Lower lobe of right lung (tissue), 2 donors: ENCODE results near the gene PDZD8. TPM values are rescaled to one million over a fixed set of nuclear protein-coding genes. Genes with fewer than 3 reads are reported as not detected.

ENCODE experiments used
- ATAC-seq, 2 donors: fragments of 200-7000 bp; cut with Tn5 transposase; one replicate each; pipeline ENCODE4 v1.9.1; 2020 to 2022; ENCODE audit warnings: mild to moderate bottlenecking in 2 of 2, moderate library complexity in 2 of 2
- DNase-seq: peaks from one replicate; pipeline ENCODE4 v3.0.0-alpha.2; 2020
- H3K27ac ChIP-seq: fragments of 200-600 bp; one replicate; pipeline ENCODE4 v1.8.0; 2022
- H3K27me3 ChIP-seq: fragments of 200-600 bp; one replicate; pipeline ENCODE4 v1.8.0; 2022; ENCODE audit warnings: low read depth
- H3K36me3 ChIP-seq: fragments of 200-600 bp; one replicate; pipeline ENCODE4 v1.8.0; 2022; ENCODE audit warnings: mild to moderate bottlenecking
- H3K4me1 ChIP-seq: fragments of 200-600 bp; one replicate; pipeline ENCODE4 v1.8.0; 2022
- H3K4me3 ChIP-seq: fragments of 200-600 bp; one replicate; pipeline ENCODE4 v1.8.0; 2022; ENCODE audit warnings: mild to moderate bottlenecking
- H3K9me3 ChIP-seq: fragments of 200-600 bp; one replicate; pipeline ENCODE4 v1.8.0; 2022
- intact Hi-C: fragments of 100-400 bp; cut with DNase I; formaldehyde crosslinking; loops from one replicate; pipeline ENCODE4 v1.11.0; 2022
- total RNA-seq: library from RNA; stranded (reverse); fragmentation: NEBNext Ultra II Directional; extraction: Animal tissue kit (Norgen Biotek cat#: 25700); gene quantifications from one replicate; pipeline ENCODE4 v1.2.1, GENCODE V29; 2021
- TF ChIP-seq, protein P1 (sequence below): fragments of 200-600 bp; IDR thresholded peaks from one replicate; pipeline ENCODE4 v1.8.0; 2022; ENCODE audit warnings: antibody characterized with exemption, mild to moderate bottlenecking
- donor health status: DM: no; HTN: yes; CAD: no; lungs with severe emphysema.

PDZD8 gene
- total RNA-seq, 1 donor from 2014 or later, result 29.4 TPM

DNA sequence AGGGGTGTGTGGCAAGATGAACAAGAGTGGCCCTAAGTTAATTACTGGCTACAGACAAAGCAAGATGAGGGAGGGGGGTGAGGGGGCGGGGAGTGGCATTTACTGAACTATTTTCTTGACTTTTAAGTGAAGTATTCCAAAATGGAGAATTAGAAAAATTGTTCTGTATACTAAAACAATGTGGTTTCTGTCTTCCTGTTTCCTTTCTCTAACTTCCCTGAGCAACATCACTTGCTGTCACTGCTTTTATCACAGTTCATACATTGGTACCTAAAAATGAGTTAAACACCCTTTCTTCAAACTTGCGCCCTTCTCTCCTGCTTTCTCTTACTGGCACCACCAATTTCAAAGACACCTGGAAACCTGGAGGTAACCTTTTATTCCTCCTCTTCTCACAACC, 21.6 kb downstream of the PDZD8 start:
- Histone ChIP-seq H3K4me1 (peaks cover 15% of the 10 kb centered on the region), H3K4me3 (no peak overlapping the region), H3K27ac (no peak overlapping the region), H3K27me3 (no peaks in the 10 kb centered on the region), H3K36me3 (no peaks in the 10 kb centered on the region), H3K9me3 (no peaks in the 10 kb centered on the region)
- ATAC-seq (no peak), DNase-seq (no peak)
- TF ChIP-seq, protein P1, sequence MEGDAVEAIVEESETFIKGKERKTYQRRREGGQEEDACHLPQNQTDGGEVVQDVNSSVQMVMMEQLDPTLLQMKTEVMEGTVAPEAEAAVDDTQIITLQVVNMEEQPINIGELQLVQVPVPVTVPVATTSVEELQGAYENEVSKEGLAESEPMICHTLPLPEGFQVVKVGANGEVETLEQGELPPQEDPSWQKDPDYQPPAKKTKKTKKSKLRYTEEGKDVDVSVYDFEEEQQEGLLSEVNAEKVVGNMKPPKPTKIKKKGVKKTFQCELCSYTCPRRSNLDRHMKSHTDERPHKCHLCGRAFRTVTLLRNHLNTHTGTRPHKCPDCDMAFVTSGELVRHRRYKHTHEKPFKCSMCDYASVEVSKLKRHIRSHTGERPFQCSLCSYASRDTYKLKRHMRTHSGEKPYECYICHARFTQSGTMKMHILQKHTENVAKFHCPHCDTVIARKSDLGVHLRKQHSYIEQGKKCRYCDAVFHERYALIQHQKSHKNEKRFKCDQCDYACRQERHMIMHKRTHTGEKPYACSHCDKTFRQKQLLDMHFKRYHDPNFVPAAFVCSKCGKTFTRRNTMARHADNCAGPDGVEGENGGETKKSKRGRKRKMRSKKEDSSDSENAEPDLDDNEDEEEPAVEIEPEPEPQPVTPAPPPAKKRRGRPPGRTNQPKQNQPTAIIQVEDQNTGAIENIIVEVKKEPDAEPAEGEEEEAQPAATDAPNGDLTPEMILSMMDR, result no peak
- intact Hi-C loops, result no loop called here

DNA sequence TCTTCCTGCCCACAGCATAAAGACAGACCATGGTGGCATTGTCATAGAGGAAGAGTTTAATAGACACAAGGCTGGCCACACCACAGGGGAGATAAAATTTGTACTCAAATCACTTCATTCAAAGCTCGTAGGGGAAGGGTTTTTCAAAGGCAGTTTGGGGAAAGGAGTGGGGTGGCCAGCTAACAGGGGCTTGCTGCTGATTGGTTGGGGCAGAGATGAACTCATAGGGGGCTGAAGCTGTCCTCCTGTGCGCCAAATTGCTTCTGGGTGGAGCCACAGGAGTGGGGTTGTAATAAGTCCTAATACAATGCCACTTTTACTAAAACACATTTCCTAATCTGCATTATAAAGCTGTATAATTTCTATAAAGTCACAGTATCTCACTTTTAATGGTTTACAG, 22.5 kb downstream of the PDZD8 start:
- no peak overlapping the region for H3K27ac ChIP-seq
- no peaks in the 10 kb centered on the region for H3K27me3 ChIP-seq
- intact Hi-C loops, result no loop called here
- peaks cover 24% of the 10 kb centered on the region for H3K4me1 ChIP-seq
- DNase-seq (no peak), ATAC-seq (no peak)
- no peaks in the 10 kb centered on the region for H3K9me3 ChIP-seq
- no peaks in the 10 kb centered on the region for H3K36me3 ChIP-seq
- H3K4me3 ChIP-seq, result no peak overlapping the region
- TF ChIP-seq, protein P1, result no peak

DNA sequence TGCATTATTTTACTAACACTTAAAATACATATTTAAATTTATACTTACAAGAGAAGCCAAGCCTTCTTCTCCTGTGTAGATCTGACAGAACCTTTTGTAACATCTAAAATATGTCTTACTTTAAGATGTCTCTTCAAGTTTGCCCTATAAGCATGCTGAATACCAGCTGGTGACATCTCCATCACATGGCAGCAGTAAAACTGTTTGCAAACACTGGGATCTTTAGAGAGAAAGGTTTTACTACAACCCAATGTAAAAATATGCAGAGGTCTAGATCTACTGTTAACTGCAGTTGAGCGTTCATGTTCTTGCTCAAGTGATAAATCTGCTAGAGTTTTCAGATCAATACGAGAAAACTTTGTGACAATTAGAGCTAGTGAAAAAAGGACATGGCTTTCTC, 23.2 kb downstream of the PDZD8 start:
- Histone ChIP-seq H3K4me3 (no peak overlapping the region), H3K27ac (no peak overlapping the region), H3K4me1 (peaks cover 24% of the 10 kb centered on the region), H3K9me3 (no peaks in the 10 kb centered on the region), H3K27me3 (no peaks in the 10 kb centered on the region), H3K36me3 (no peaks in the 10 kb centered on the region)
- intact Hi-C loops, result no loop called here
- no peak for DNase-seq
- TF ChIP-seq, protein P1, result no peak
- no peak for ATAC-seq

DNA sequence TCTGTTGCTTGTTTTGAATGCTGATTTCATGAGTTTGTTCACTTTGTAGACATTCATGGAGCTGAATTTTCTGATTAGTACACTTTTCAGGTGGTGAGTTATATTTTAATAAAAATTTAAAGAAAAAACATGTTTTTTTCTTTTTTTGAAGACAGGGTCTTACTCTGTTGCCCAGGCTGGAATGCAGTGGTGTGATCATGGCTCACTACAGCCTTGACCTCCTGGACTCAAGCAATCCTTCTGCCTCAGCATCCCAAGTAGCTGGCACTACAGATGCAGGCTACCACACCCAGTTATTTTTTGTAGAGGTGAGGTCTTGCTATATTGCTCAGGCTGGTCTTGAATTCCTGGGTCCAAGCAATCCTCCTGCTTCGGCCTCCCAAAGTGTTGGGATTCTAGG, 23.7 kb downstream of the PDZD8 start:
- TF ChIP-seq, protein P1, result no peak
- intact Hi-C loops, result no loop called here

DNA sequence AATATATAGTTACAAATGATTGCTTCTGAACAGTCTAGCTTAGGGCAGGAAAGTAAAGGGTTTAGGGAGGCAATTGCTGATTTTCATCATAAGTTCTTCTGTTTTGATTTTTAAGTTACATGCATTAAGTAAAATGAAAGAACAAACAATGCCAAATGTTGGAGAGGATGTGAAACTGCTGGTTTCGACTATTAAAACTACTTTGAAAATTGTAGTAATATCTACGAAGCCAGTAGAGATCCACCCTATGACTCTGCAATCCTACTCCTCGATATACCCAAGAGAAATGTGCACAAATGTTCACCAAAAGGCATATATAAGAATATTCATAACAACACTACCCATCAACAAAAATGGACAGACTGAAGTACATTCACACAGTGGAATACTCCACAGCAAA, 24.3 kb downstream of the PDZD8 start:
- Histone ChIP-seq H3K9me3 (no peaks in the 10 kb centered on the region), H3K27me3 (no peaks in the 10 kb centered on the region), H3K4me1 (peaks cover 24% of the 10 kb centered on the region), H3K27ac (no peak overlapping the region), H3K36me3 (no peaks in the 10 kb centered on the region), H3K4me3 (no peak overlapping the region)
- ATAC-seq (no peak), DNase-seq (no peak)
- TF ChIP-seq, protein P1, result no peak
- intact Hi-C loops, result no loop called here

More for the DNA sequence above, 23.7 kb downstream of the PDZD8 start:
- H3K27me3 ChIP-seq, result no peaks in the 10 kb centered on the region
- no peak overlapping the region for H3K4me3 ChIP-seq
- H3K36me3 ChIP-seq, result no peaks in the 10 kb centered on the region
- no peak for ATAC-seq
- DNase-seq, result no peak
- H3K27ac ChIP-seq, result no peak overlapping the region
- H3K9me3 ChIP-seq, result no peaks in the 10 kb centered on the region
- peaks cover 24% of the 10 kb centered on the region for H3K4me1 ChIP-seq

DNA sequence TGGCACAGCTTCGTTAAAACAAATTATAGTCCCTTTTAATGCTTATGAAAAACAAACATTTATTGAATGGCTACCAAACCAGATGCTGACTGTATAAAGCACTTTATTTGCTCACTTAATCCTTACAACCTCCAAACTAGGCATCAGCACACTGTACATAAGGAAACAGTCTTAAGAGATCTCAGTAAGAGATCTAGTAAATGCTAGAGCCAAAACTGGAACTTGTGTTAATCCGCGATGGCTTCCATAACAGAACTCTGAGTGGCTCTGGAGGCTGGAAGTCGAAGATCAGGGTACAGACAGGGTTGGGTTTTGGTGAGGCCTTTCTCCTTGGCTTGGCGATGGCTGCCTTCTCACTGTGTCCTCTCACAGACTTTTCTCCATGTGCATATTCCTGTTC, 27.0 kb downstream of the PDZD8 start:
- intact Hi-C loops, result no loop called here
- Histone ChIP-seq H3K9me3 (no peaks in the 10 kb centered on the region), H3K27ac (no peak overlapping the region), H3K36me3 (no peaks in the 10 kb centered on the region), H3K4me1 (peaks cover 25% of the 10 kb centered on the region), H3K4me3 (no peak overlapping the region), H3K27me3 (no peaks in the 10 kb centered on the region)
- ATAC-seq, result no peak
- TF ChIP-seq, protein P1, result no peak
- no peak for DNase-seq
